ENCODE data around the gene SURF4.
A peak's percentile ranks its signal among the peaks of the same experiment; 100 is the strongest.

DNA sequence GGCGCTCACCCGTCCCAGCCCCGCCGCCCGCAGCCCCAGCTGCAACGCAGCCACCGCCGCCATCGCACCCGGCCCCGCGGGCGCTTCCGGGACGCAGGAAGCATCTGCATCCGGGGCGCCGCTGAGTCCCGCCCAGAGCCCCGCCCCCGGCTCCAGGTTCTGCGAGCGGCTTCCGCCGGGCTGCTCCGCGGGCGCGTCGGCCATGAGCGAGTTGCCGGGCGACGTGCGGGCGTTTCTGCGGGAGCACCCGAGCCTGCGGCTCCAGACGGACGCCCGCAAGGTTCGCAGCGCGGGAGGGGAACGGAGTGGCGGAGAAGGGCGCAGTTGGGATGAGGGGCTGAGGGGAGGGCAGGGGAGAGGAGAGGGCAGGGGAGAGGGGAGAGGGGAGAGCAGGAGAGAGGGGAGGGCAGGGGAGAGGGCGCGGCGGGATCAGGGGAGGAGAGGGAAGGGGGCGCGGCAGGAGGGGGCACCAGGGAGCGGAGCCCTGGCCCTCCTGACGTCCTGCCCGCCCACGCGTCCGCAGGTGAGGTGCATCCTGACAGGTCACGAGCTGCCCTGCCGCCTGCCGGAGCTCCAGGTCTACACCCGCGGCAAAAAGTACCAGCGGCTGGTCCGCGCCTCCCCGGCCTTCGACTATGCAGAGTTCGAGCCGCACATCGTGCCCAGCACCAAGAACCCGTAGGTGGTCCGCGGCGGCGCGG is 19.3 kb downstream of the SURF4 start, which contains the start of the genes SURF1 and SURF2:
- TF ChIP-seq, protein P1, sequence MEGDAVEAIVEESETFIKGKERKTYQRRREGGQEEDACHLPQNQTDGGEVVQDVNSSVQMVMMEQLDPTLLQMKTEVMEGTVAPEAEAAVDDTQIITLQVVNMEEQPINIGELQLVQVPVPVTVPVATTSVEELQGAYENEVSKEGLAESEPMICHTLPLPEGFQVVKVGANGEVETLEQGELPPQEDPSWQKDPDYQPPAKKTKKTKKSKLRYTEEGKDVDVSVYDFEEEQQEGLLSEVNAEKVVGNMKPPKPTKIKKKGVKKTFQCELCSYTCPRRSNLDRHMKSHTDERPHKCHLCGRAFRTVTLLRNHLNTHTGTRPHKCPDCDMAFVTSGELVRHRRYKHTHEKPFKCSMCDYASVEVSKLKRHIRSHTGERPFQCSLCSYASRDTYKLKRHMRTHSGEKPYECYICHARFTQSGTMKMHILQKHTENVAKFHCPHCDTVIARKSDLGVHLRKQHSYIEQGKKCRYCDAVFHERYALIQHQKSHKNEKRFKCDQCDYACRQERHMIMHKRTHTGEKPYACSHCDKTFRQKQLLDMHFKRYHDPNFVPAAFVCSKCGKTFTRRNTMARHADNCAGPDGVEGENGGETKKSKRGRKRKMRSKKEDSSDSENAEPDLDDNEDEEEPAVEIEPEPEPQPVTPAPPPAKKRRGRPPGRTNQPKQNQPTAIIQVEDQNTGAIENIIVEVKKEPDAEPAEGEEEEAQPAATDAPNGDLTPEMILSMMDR (IDR thresholded peaks at IDR 0.05 in 2 of 3, conservative IDR thresholded peaks at IDR 0.05 in 1 of 3; ENCODE audit: borderline replicate concordance in 1 of 3, insufficient read depth in 1 of 3, low read depth in 2 of 3, low read length in 2 of 3), result peak in 2 of 3 experiments; percentile 11 to 19; a peak in 1 of 6 replicates
- TF ChIP-seq TCF7L2 (IDR thresholded peaks at IDR 0.05; ENCODE audit: borderline replicate concordance, extremely low read depth, insufficient read depth, insufficient read length), result no peak

Data from HCT116 (cell line).